ENCODE data around the gene UBE3B.
A peak's percentile ranks its signal among the peaks of the same experiment; 100 is the strongest.

DNA sequence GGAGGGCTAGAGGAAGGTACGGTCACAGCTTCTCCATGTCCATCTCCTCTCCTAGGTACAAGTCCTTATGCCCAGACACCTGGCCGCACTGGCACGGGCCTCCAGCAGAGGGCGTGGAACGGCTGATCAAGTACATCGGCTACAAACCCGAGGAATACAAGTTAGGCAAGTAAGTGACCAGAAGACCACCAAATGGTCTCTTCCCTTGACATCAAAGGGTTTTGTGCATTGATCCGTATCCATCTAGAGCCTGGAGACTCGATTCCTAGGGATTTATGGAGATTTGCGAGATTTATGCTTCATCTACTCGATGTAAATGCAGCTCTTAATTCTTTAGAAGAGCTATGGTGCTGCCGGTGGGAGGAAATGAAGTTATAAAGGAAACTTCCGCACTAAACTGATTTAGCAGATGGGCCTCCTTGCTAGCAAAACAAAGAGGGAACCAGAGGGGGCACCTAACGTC, 44.6 kb upstream of the UBE3B start:
- TF ChIP-seq, protein P1, sequence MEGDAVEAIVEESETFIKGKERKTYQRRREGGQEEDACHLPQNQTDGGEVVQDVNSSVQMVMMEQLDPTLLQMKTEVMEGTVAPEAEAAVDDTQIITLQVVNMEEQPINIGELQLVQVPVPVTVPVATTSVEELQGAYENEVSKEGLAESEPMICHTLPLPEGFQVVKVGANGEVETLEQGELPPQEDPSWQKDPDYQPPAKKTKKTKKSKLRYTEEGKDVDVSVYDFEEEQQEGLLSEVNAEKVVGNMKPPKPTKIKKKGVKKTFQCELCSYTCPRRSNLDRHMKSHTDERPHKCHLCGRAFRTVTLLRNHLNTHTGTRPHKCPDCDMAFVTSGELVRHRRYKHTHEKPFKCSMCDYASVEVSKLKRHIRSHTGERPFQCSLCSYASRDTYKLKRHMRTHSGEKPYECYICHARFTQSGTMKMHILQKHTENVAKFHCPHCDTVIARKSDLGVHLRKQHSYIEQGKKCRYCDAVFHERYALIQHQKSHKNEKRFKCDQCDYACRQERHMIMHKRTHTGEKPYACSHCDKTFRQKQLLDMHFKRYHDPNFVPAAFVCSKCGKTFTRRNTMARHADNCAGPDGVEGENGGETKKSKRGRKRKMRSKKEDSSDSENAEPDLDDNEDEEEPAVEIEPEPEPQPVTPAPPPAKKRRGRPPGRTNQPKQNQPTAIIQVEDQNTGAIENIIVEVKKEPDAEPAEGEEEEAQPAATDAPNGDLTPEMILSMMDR (IDR thresholded peaks at IDR 0.05; ENCODE audit: poor library complexity): peak; percentile 71
- no peak for TF ChIP-seq EZH2 (IDR thresholded peaks at IDR 0.05; ENCODE audit: borderline replicate concordance)

All from hepatocyte (in vitro differentiated cells).